Brain microvascular endothelial cell (primary cell): ENCODE results near the gene MDFI.

Source experiments
- DNase-seq: peaks from one replicate; pipeline ENCODE4 v3.0.0-alpha.2; 2020
- H3K27ac ChIP-seq: fragments of 250-450 bp; sonication (Bioruptor Pico); 2 replicates; pipeline ENCODE4 v1.5.1; 2020; ENCODE audit warnings: mild to moderate bottlenecking, moderate library complexity
- H3K27me3 ChIP-seq: fragments of 250-450 bp; sonication (Bioruptor Pico); replicated peaks from 2 replicates; pipeline ENCODE4 v1.5.1; 2020; ENCODE audit warnings: mild to moderate bottlenecking
- H3K36me3 ChIP-seq: fragments of 250-450 bp; sonication (Bioruptor Pico); replicated peaks from 2 replicates; pipeline ENCODE4 v1.5.1; 2020; ENCODE audit warnings: mild to moderate bottlenecking
- H3K4me3 ChIP-seq: 2 replicates; pipeline ENCODE4 v1.5.1; 2011; ENCODE audit warnings: low read depth, mild to moderate bottlenecking, control low read depth, low read length, moderate library complexity
- CTCF ChIP-seq: IDR thresholded peaks from 2 replicates; pipeline ENCODE4 v1.5.1; 2011; ENCODE audit warnings: low read depth, mild to moderate bottlenecking, moderate library complexity, low read length, control low read depth, inconsistent platforms; ENCODE audit errors: missing control alignments
- in situ Hi-C: cut with HindIII; loops from 2 replicates; pipeline ENCODE4 v1.10.0; 2017; ENCODE audit warnings: low sequenced_read_pairs, low pct_ligation_motif_present

Gene MDFI

GRCh38 chr6:41637194-41638001 is 870 bp upstream of the MDFI start:
- Histone ChIP-seq H3K27ac (no peak overlapping the region), H3K27me3 (no peaks in the 10 kb centered on the region), H3K4me3 (peak overlapping the region; percentile 68), H3K36me3 (no peaks in the 10 kb centered on the region)
- in situ Hi-C loops = no loop called here
- no peak for TF ChIP-seq CTCF
- DNase-seq = no peak

GRCh38 chr6:41638935-41639808 is 904 bp downstream of the MDFI start:
- Histone ChIP-seq H3K27ac (no peak overlapping the region), H3K4me3 (peak overlapping the region; percentile 68), H3K27me3 (no peaks in the 10 kb centered on the region), H3K36me3 (no peaks in the 10 kb centered on the region)
- in situ Hi-C loops = no loop called here
- no peak for TF ChIP-seq CTCF
- DNase-seq = peak; percentile 41

GRCh38 chr6:41639809-41640371 is 1.6 kb downstream of the MDFI start:
- no peak overlapping the region for H3K27ac ChIP-seq
- in situ Hi-C loops = no loop called here
- no peak for TF ChIP-seq CTCF
- peak overlapping the region; percentile 68 for H3K4me3 ChIP-seq
- no peak for DNase-seq
- H3K27me3 ChIP-seq = no peaks in the 10 kb centered on the region
- no peaks in the 10 kb centered on the region for H3K36me3 ChIP-seq

GRCh38 chr6:41640426-41640825 is 2.2 kb downstream of the MDFI start:
- Histone ChIP-seq H3K27ac (no peak overlapping the region), H3K27me3 (no peaks in the 10 kb centered on the region), H3K4me3 (no peak overlapping the region), H3K36me3 (no peaks in the 10 kb centered on the region)
- TF ChIP-seq CTCF = no peak
- no peak for DNase-seq
- in situ Hi-C loops = no loop called here

- in situ Hi-C loops = no loop called here
- no peak for DNase-seq
Observed at GRCh38 chr6:41641352-41641925, 3.2 kb downstream of the MDFI start.

More at GRCh38 chr6:41641352-41641925, 3.2 kb downstream of the MDFI start:
- Histone ChIP-seq H3K36me3 (no peaks in the 10 kb centered on the region), H3K27me3 (no peaks in the 10 kb centered on the region), H3K4me3 (no peak overlapping the region), H3K27ac (no peak overlapping the region)
- no peak for TF ChIP-seq CTCF
